C4-2B (cell line): ENCODE measurements around the gene OCA2.

ENCODE experiments used
- CTCF ChIP-seq: fragments of 450-650 bp; conservative IDR thresholded peaks from 2 replicates; pipeline ENCODE4 v1.5.1; 2017; ENCODE audit warnings: mild to moderate bottlenecking
- ZFX ChIP-seq: fragments of 450-650 bp; IDR thresholded peaks from 2 replicates; pipeline ENCODE4 v1.6.1; 2017

- TF ChIP-seq CTCF, result no peak
- no peak for TF ChIP-seq ZFX
Observed at GRCh38 chr15:28107904-28108275, 8.8 kb upstream of the OCA2 start.
